ENCODE results near the gene MYDGF. TPM values are rescaled to one million over a fixed set of nuclear protein-coding genes. Genes with fewer than 3 reads are reported as not detected.
A peak's percentile ranks its signal among the peaks of the same experiment; 100 is the strongest.

Gene MYDGF
- total RNA-seq, 6 experiments from 2014 or later = 266 to 322 (median 283) TPM

DNA sequence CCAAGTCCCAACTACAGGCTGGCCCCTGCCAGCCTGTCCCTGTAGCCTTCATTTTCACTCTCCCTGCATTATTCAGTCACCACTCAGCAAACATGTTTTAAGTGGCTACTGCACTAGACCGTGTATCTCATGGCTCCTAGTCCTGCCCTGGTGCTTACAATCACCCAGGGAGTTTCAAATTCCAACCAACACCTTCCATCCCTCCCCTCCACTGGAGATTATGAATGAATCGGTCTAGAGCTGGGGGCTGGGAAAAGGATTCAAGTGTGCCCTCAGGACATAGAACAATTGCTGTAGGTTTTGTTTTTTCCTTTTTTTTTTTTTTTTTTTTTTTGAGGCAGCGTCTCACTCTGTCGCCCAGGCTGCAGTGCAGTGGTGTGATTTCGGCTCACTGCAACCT is 45.8 kb downstream of the MYDGF start:
- H3K27ac Mint-ChIP-seq = no peak overlapping the region
- H3K27me3 Mint-ChIP-seq (ENCODE audit: insufficient read depth) = peaks cover 19% of the 10 kb centered on the region
- H3K36me3 Mint-ChIP-seq (ENCODE audit: low read depth) = no peaks in the 10 kb centered on the region
- H3K4me3 Mint-ChIP-seq = no peak overlapping the region; the same call in 1 of the 2 replicates
- TF ChIP-seq, protein P1, sequence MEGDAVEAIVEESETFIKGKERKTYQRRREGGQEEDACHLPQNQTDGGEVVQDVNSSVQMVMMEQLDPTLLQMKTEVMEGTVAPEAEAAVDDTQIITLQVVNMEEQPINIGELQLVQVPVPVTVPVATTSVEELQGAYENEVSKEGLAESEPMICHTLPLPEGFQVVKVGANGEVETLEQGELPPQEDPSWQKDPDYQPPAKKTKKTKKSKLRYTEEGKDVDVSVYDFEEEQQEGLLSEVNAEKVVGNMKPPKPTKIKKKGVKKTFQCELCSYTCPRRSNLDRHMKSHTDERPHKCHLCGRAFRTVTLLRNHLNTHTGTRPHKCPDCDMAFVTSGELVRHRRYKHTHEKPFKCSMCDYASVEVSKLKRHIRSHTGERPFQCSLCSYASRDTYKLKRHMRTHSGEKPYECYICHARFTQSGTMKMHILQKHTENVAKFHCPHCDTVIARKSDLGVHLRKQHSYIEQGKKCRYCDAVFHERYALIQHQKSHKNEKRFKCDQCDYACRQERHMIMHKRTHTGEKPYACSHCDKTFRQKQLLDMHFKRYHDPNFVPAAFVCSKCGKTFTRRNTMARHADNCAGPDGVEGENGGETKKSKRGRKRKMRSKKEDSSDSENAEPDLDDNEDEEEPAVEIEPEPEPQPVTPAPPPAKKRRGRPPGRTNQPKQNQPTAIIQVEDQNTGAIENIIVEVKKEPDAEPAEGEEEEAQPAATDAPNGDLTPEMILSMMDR (IDR thresholded peaks at IDR 0.05) = no peak
- H3K9me3 Mint-ChIP-seq = no peaks in the 10 kb centered on the region
- H3K4me1 Mint-ChIP-seq (ENCODE audit: low read depth) = 0 out of 2 replicates have a peak, but pooled peaks cover 5% of the 10 kb centered on the region
- no peak for DNase-seq

DNA sequence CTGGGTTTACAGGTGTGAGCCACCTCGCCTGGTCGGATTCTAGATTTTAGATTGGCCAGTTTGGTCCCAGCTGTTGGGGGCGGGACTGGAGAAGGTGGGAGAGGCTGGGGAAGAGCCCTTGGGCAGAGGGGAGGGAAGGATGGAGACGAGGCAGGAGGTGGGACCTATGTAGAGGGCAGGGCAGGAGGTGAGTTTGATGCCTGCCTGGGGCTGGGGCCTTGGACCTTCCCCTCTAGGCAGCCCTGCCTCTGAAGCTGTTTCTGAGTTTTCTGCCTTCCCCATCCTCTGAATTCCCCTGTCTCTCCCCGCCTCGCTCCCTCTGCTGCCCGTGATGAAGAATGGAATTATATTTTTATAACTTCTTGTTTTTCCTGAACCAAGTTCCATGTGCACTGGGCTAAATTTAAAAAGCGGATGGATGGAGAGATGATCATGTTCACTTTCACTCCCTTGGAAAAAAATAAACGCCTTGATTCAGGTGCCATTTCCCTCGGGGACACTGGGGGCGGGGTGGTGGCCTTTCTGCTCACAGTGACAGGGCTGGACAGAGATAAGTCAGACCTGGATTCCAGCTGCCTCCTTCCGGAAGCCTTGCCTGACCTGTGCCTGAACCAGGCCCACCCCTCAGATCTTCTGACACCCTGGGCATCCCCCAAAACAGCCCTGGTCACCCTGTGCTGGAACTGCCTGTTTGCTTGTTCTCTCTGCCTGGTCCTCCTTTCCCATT is 47.3 kb downstream of the MYDGF start:
- Mint-ChIP-seq H3K9me3 (no peaks in the 10 kb centered on the region), H3K4me3 (no peak overlapping the region), H3K27me3 (ENCODE audit: insufficient read depth) (peaks cover 24% of the 10 kb centered on the region), H3K27ac (no peak overlapping the region), H3K36me3 (ENCODE audit: low read depth) (no peaks in the 10 kb centered on the region), H3K4me1 (ENCODE audit: low read depth) (0 out of 2 replicates have a peak, but pooled peaks cover 5% of the 10 kb centered on the region)
- TF ChIP-seq, protein P1 (IDR thresholded peaks at IDR 0.05) = peak; percentile 36; the same call in 1 of the 2 replicates
- no peak for DNase-seq

DNA sequence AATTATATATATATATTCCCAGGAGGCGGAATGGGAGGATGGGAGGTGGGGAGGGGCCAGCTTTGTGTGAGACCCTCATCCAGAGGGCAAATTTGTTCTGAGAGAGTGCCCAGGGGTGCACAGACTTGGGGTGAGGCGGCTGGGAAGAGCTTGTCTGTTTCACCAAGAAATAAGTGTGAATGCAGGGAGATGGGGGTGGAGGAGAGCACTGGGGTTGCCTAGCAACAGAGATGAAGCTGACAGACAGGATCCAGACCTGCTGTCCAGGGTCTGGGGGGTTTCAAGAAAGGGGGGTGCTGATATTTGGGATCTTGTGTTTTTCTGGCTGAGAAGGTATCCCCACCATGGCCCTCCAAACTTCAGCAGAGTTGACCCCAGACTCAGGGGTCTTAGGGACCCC is 49.5 kb downstream of the MYDGF start:
- Mint-ChIP-seq H3K36me3 (ENCODE audit: low read depth) (no peaks in the 10 kb centered on the region), H3K4me3 (no peak overlapping the region), H3K4me1 (ENCODE audit: low read depth) (0 out of 2 replicates have a peak, but pooled peaks cover 5% of the 10 kb centered on the region), H3K9me3 (no peaks in the 10 kb centered on the region), H3K27me3 (ENCODE audit: insufficient read depth) (peaks cover 31% of the 10 kb centered on the region), H3K27ac (no peak overlapping the region)
- DNase-seq = no peak
- TF ChIP-seq, protein P1 (IDR thresholded peaks at IDR 0.05) = no peak

DNA sequence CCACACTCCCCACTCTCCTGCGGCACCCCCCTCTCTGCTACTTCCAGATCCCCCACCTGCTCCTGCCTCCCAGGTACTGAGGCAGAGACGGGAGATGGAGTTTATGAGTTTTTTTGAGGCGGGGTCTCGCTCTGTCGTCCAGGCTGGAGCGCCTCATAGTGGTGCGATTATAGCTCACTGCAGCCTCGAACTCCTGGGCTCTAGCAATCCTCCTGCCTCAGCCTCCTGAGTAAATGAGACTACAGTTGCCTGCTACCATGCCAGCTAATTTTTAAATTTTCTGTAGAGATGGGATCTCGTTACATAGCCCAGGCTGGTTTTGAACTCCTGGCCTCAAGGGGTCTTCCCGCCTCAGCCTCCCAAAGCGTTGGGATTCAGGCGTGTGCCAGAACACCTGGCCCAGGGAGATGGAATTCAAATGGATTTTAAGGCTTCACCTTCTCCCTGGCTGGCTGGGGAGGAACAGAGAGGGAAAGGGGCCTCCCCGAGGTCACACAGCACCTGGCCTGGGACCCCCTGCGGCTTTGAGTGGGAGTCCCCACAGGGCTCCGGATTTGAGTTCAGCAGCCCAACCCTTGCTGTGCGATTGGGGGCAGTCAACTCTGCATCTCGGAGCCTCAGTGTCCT is 50.4 kb downstream of the MYDGF start:
- DNase-seq = no peak
- TF ChIP-seq, protein P1 (IDR thresholded peaks at IDR 0.05) = no peak
- Mint-ChIP-seq H3K4me1 (ENCODE audit: low read depth) (0 out of 2 replicates have a peak, but pooled peaks cover 5% of the 10 kb centered on the region), H3K36me3 (ENCODE audit: low read depth) (no peaks in the 10 kb centered on the region), H3K27me3 (ENCODE audit: insufficient read depth) (peaks cover 31% of the 10 kb centered on the region), H3K27ac (no peak overlapping the region), H3K9me3 (no peaks in the 10 kb centered on the region), H3K4me3 (no peak overlapping the region)

DNA sequence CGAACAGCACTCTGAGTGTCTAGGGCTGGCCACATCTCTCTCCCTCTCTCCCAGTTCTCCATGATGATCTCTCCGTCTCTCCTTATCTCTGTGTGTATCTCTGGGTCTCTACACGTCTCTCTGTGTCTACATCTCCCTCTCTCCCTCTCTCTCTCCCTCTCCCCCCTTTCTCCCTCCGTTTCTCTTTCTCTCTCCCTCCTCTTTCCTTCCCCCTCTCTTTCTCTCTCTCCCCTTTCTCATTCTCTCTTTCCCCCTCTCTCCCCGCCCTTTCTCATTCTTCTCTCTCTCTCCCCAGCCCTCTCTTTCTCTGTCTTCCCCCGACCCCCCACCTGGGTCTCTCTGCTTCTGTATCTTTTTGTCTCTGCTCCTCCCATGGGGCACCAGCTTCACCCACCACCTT is 52.1 kb downstream of the MYDGF start:
- DNase-seq = no peak

More for the DNA sequence above, 52.1 kb downstream of the MYDGF start:
- TF ChIP-seq, protein P1 (IDR thresholded peaks at IDR 0.05) = no peak
- H3K36me3 Mint-ChIP-seq (ENCODE audit: low read depth) = no peaks in the 10 kb centered on the region
- H3K27me3 Mint-ChIP-seq (ENCODE audit: insufficient read depth) = peaks cover 33% of the 10 kb centered on the region
- no peaks in the 10 kb centered on the region for H3K9me3 Mint-ChIP-seq
- H3K27ac Mint-ChIP-seq = no peak overlapping the region
- no peaks in the 10 kb centered on the region for H3K4me1 Mint-ChIP-seq (ENCODE audit: low read depth)
- H3K4me3 Mint-ChIP-seq = no peak overlapping the region

Data from HFFc6 (cell line).